COLO829 (cell line): ENCODE results near the gene ZBTB21.
"Not testable (repeated sequence)": the region's sequence is repeated elsewhere in the genome, so short reads cannot be mapped to it uniquely, and the experiment has no call there.

Source experiments
- DNase-seq: peaks from one replicate; pipeline ENCODE4 v3.0.0; 2012; ENCODE audit warnings: low spot score

The ZBTB21 gene

GRCh38 chr21:41966872-41967621 lies 43.1 kb downstream of the ZBTB21 start:
- DNase-seq = no peak

GRCh38 chr21:41966041-41966833 lies 43.9 kb downstream of the ZBTB21 start:
- DNase-seq = no peak

- no peak for DNase-seq
Observed at GRCh38 chr21:41965461-41966013, 44.6 kb downstream of the ZBTB21 start.

GRCh38 chr21:41965045-41965444 lies 45.1 kb downstream of the ZBTB21 start:
- DNase-seq = no peak

- DNase-seq = no peak
Observed at GRCh38 chr21:41964171-41964570, 46.0 kb downstream of the ZBTB21 start.

- no peak for DNase-seq
Observed at GRCh38 chr21:41962425-41962966, 47.7 kb downstream of the ZBTB21 start.

- no peak for DNase-seq
Observed at GRCh38 chr21:41961753-41962152, 48.4 kb downstream of the ZBTB21 start.

GRCh38 chr21:41961282-41961701 lies 48.9 kb downstream of the ZBTB21 start:
- DNase-seq = no peak

GRCh38 chr21:41960386-41960785 lies 49.8 kb downstream of the ZBTB21 start:
- no peak for DNase-seq

- not testable (repeated sequence) for DNase-seq
Observed at GRCh38 chr21:41959697-41960096, 50.5 kb downstream of the ZBTB21 start.

GRCh38 chr21:41958886-41959563 lies 51.1 kb downstream of the ZBTB21 start:
- no peak for DNase-seq

GRCh38 chr21:41957991-41958766 lies 52.0 kb downstream of the ZBTB21 start:
- no peak for DNase-seq

GRCh38 chr21:41956926-41957729 lies 53.0 kb downstream of the ZBTB21 start:
- DNase-seq = no peak

- DNase-seq = no peak
Observed at GRCh38 chr21:41955516-41955915, 54.6 kb downstream of the ZBTB21 start.

- DNase-seq = no peak
Observed at GRCh38 chr21:41954654-41955499, 55.3 kb downstream of the ZBTB21 start.

GRCh38 chr21:41953831-41954653 lies 56.1 kb downstream of the ZBTB21 start, which contains the start of gene C2CD2:
TSS of gene C2CD2 (minus strand) at chr21:41954018. CDS start at chr21:41953648, 370 bp downstream.
- peak; percentile 62 for DNase-seq

- no peak for DNase-seq
Observed at GRCh38 chr21:41953249-41953830, 56.8 kb downstream of the ZBTB21 start.
